Measurements from ENCODE around the gene TMEM254. TPM values are rescaled to one million over a fixed set of nuclear protein-coding genes. Genes with fewer than 3 reads are reported as not detected.

TMEM254 gene
- total and polyA plus RNA-seq, 3 donors from 2014 or later = 51.5 to 69.6 (median 53.0) TPM

DNA sequence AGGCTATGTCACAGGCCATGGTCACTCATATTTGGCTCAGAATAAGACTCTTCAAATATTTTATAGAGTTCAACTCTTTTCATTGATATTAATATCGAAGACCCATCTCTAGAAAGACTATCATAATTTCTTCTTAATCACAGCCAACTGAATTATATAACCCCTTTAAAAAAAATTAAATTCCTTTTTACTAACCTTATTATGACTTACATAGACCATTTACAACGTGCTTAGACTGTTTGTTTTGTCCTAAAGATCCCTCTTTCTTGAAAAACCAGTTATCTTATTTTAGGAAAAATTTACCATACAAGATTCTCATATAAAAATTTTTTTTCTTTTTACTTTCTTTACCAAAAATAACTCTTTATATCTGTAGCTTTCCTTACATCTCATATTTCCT, 10.2 kb upstream of the TMEM254 start:
- Histone ChIP-seq H3K27me3 (no peaks in the 10 kb centered on the region), H3K36me3 (ENCODE audit: low read depth, missing control alignments) (no peaks in the 10 kb centered on the region), H3K4me1 (peaks cover 13% of the 10 kb centered on the region), H3K4me3 (no peak overlapping the region), H3K27ac (no peak overlapping the region), H3K9me3 (no peaks in the 10 kb centered on the region)
- TF ChIP-seq, protein P1, sequence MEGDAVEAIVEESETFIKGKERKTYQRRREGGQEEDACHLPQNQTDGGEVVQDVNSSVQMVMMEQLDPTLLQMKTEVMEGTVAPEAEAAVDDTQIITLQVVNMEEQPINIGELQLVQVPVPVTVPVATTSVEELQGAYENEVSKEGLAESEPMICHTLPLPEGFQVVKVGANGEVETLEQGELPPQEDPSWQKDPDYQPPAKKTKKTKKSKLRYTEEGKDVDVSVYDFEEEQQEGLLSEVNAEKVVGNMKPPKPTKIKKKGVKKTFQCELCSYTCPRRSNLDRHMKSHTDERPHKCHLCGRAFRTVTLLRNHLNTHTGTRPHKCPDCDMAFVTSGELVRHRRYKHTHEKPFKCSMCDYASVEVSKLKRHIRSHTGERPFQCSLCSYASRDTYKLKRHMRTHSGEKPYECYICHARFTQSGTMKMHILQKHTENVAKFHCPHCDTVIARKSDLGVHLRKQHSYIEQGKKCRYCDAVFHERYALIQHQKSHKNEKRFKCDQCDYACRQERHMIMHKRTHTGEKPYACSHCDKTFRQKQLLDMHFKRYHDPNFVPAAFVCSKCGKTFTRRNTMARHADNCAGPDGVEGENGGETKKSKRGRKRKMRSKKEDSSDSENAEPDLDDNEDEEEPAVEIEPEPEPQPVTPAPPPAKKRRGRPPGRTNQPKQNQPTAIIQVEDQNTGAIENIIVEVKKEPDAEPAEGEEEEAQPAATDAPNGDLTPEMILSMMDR (IDR thresholded peaks at IDR 0.05) = no peak
- TF ChIP-seq POLR2A (IDR thresholded peaks at IDR 0.05) = no peak
- intact Hi-C loops (cut with DNase I; ENCODE audit: low total_unique reads) = loop anchor here (10.0 kb wide), 1 partner anchor 67 kb away; the partner anchor contains the start of gene PLAC9
- DNase-seq = no peak
- WGBS, 2 donors = 81 to 87% methylated on average over 2 of the region's 2 CpGs

DNA sequence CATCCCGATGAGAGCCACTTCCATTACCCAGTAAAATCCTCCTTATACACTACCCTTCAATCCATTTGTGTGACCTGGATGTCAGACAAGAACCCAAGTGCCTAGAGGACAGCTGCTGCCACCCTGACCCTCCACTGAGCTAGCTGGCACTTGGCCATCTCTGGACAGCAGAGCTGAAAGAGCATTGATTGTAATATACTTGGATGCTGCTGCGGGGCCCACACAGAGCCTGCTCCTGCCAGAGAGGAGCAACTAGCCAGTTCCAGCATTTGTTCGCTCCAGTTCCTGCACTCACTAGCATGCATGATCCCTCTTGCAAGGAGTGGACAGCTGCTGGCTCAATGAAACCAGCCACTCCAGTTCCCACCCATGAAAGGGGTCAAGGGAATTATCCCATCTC, 8.4 kb upstream of the TMEM254 start:
- TF ChIP-seq, protein P1 (IDR thresholded peaks at IDR 0.05) = no peak
- no peak for TF ChIP-seq POLR2A (IDR thresholded peaks at IDR 0.05)
- intact Hi-C loops (cut with DNase I; ENCODE audit: low total_unique reads) = no loop called here
- H3K36me3 ChIP-seq (ENCODE audit: low read depth, missing control alignments) = no peaks in the 10 kb centered on the region
- peak; percentile 63 for DNase-seq
- no peaks in the 10 kb centered on the region for H3K9me3 ChIP-seq
- no peak overlapping the region for H3K4me3 ChIP-seq
- no peaks in the 10 kb centered on the region for H3K27me3 ChIP-seq
- no peaks in the 10 kb centered on the region for H3K4me1 ChIP-seq
- no peak overlapping the region for H3K27ac ChIP-seq
- WGBS, 2 donors = 62 to 83% methylated on average over 3 of the region's 3 CpGs

DNA sequence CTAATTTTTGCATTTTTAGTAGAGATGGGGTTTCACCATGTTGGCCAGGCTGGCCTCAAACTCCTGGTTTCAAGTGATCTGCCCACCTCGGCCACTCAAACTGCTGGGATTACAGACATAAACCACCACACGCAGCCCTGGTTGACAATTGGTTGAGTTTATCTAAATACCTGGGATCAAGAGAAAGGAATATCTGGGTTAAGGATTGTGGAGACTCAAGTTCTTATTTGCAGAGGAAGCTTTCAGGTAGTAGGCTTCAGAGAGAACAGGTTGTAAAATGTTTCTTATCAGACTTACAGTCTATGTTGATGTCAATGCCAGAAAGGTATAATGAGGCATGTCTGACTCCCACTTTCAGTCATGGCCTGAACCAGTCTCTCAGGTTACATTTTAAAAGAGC, 5.9 kb upstream of the TMEM254 start:
- no peaks in the 10 kb centered on the region for H3K27me3 ChIP-seq
- DNase-seq = no peak
- no peaks in the 10 kb centered on the region for H3K36me3 ChIP-seq (ENCODE audit: low read depth, missing control alignments)
- H3K27ac ChIP-seq = no peak overlapping the region
- H3K4me3 ChIP-seq = no peak overlapping the region
- H3K4me1 ChIP-seq = no peaks in the 10 kb centered on the region
- no peaks in the 10 kb centered on the region for H3K9me3 ChIP-seq
- 92 to 94% methylated on average over 2 of the region's 2 CpGs for WGBS, 2 donors
- TF ChIP-seq, protein P1 (IDR thresholded peaks at IDR 0.05) = no peak
- no peak for TF ChIP-seq POLR2A (IDR thresholded peaks at IDR 0.05)
- intact Hi-C loops (cut with DNase I; ENCODE audit: low total_unique reads) = no loop called here

DNA sequence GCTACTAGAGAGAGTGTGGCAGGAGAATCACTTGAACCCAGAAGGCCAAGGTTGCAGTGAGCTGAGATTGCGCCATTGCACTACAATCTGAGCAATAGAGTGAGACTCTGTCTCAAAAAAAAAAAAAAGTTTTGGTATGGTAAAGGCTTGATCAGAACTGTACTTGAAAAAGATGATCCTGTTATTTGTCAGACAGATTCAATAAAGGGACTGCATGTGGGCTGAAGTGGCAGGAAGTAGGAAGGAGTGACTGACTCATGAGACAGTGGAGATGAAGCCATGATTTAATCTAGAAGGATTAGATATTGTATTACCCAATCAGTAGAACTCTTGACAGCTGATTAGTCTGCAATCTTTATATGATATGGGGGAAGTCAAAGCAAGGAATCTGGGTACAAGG, 2.7 kb upstream of the TMEM254 start:
- Histone ChIP-seq H3K9me3 (no peaks in the 10 kb centered on the region), H3K4me1 (peaks cover 6% of the 10 kb centered on the region), H3K36me3 (ENCODE audit: low read depth, missing control alignments) (no peaks in the 10 kb centered on the region), H3K27me3 (no peaks in the 10 kb centered on the region), H3K4me3 (no peak overlapping the region), H3K27ac (no peak overlapping the region)
- intact Hi-C loops (cut with DNase I; ENCODE audit: low total_unique reads) = no loop called here
- 76 to 81% methylated on average over 1 of the region's 1 CpG for WGBS, 2 donors
- no peak for DNase-seq
- TF ChIP-seq POLR2A (IDR thresholded peaks at IDR 0.05) = no peak
- TF ChIP-seq, protein P1 (IDR thresholded peaks at IDR 0.05) = no peak

DNA sequence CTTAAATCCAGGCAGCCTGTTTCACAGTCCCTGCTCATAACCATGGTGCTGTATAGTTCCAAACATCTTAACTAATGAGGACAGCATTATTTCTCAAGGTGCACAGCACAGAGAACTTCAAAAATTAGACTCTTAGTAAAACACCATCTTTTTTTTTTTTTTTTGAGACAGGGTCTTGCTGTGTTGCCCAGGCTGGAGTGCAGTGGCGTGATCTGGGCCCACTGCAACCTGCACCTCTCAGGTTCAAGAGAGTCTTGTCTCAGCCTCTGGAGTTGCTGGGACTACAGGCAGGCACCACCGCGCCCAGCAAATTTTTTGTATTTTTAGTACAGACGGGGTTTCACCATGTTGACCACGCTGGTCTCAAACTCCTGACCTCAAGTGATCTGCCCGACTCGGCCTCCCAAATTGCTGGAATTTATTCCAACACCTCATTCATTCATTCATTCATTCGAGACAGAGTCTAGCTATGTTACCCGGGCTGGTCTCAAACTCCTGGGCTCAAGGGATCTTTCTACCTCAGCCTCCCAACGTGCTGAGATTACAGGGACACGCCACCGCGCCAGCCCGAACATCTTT, 507 bp upstream of the TMEM254 start:
- intact Hi-C loops (cut with DNase I; ENCODE audit: low total_unique reads) = no loop called here

More for the DNA sequence above, 507 bp upstream of the TMEM254 start:
- TF ChIP-seq, protein P1 (IDR thresholded peaks at IDR 0.05) = no peak
- no peak for TF ChIP-seq POLR2A (IDR thresholded peaks at IDR 0.05)
- Histone ChIP-seq H3K36me3 (ENCODE audit: low read depth, missing control alignments) (no peaks in the 10 kb centered on the region), H3K27ac (peak overlapping the region; percentile 95 to 98), H3K4me3 (peak overlapping the region; percentile 83 to 94), H3K9me3 (no peaks in the 10 kb centered on the region), H3K4me1 (peaks cover 6% of the 10 kb centered on the region), H3K27me3 (no peaks in the 10 kb centered on the region)
- no peak for DNase-seq
- WGBS, 2 donors = 23 to 29% methylated on average over 10 to 14 of the region's 14 CpGs

All from testis (tissue), 3 donors.